ENCODE results near the gene FEZF2. TPM values are rescaled to one million over a fixed set of nuclear protein-coding genes. Genes with fewer than 3 reads are reported as not detected.

The FEZF2 gene
- total and polyA plus RNA-seq, 2 of the 13 experiments (the other 11 are each of a cell fraction or from before 2014, with no cell fraction given) = not detected

DNA sequence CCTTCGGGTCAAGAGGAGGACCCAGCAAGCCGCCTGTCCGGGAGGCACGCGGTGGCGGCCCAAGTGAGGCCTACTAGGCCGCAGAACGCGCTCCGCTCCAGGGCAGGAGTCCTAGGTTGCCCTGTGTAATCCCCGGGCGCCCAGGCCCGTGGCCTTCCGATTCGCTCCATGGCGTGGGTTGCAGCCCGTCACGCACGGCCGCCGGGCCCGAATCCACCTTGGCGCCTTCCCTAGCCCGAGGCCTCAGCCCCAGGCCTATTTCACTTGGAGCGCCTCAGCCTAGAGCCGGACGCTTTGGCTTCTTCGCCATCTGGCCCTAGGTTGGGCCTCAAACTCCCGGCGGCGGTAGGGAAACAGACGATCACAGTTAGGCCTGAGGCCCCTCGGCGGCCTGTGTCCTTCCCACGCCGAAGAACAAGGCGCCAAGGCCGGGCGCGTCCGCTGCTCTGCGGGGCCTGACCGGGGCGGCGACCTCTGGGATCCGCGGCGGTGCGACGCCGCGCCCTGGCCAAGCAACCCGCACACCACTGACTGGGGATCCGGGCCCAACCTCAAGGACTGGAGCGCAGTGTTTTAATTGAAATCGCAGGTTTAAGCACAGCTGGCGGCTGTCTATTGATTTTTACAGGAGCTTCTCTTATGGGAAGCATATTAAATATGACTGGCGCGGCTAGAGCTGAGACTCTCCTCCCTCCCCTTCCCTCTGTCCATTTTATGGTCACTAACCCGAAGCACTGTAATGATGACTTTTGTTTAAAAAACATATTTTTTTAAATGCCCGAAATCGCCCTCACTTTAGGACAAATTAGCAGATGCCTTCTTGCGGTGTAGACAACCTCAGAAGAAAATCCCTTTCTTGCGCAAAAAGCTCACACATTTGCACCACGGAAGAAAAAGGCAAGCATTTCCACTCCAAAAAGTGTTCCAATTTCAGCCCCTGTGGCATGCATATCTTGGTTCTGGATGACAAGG is 3.8 kb upstream of the FEZF2 start:
- POLR2A ChIA-PET = no interaction called here
- H4K20me1 ChIP-seq (ENCODE audit: insufficient read depth, low read length) = no peaks in the 10 kb centered on the region
- DNase-seq (ENCODE audit: low spot score) (no peak), FAIRE-seq (no peak), ATAC-seq (no peak)
- no peaks in the 10 kb centered on the region for H3K79me2 ChIP-seq (ENCODE audit: insufficient read depth, low read length)
- no peaks in the 10 kb centered on the region for H3K36me3 ChIP-seq (replicated peaks in 1 of 2; ENCODE audit: control insufficient read depth in 1 of 2, insufficient read depth in 2 of 2, low read length in 2 of 2)
- in situ Hi-C loops (cut with HindIII; ENCODE audit: extremely low pct_ligation_motif_present, low pct_unique_long_range_greater_than_20kb) = no loop called here
- intact Hi-C loops (cut with micrococcal nuclease; ENCODE audit: unreplicated experiment) = no loop called here
- peaks cover 4 to 61% of the 10 kb centered on the region in 2 experiments for H3K27me3 ChIP-seq (ENCODE audit: control insufficient read depth in 1 of 2, insufficient read depth in 2 of 2, low read length in 2 of 2)
- 61% methylated on average over 31 of the region's 65 CpGs for WGBS (ENCODE audit: low lambda C conversion rate)
- H2AFZ ChIP-seq (ENCODE audit: low read length) = no peak overlapping the region
- H3K9ac ChIP-seq (ENCODE audit: insufficient read depth, low read depth, low read length) = no peak overlapping the region
- H3K4me3 ChIP-seq (replicated peaks in 1 of 3; ENCODE audit: insufficient read depth in 1 of 3, low read depth in 2 of 3, low read length in 3 of 3) = no peak overlapping the region
- H3K4me1 ChIP-seq (ENCODE audit: insufficient read depth, low read length) = no peaks in the 10 kb centered on the region
- H3K27ac ChIP-seq (ENCODE audit: extremely low read length, insufficient read depth, low read length) = no peak overlapping the region
- CTCF ChIA-PET (ENCODE audit: low intra/inter-chr PET ratio, low total read pairs) = no interaction called here
- TF ChIP-seq, protein P1, sequence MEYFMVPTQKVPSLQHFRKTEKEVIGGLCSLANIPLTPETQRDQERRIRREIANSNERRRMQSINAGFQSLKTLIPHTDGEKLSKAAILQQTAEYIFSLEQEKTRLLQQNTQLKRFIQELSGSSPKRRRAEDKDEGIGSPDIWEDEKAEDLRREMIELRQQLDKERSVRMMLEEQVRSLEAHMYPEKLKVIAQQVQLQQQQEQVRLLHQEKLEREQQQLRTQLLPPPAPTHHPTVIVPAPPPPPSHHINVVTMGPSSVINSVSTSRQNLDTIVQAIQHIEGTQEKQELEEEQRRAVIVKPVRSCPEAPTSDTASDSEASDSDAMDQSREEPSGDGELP (IDR thresholded peaks at IDR 0.05; ENCODE audit: borderline replicate concordance, low read depth) = no peak
- TF ChIP-seq, protein P2, sequence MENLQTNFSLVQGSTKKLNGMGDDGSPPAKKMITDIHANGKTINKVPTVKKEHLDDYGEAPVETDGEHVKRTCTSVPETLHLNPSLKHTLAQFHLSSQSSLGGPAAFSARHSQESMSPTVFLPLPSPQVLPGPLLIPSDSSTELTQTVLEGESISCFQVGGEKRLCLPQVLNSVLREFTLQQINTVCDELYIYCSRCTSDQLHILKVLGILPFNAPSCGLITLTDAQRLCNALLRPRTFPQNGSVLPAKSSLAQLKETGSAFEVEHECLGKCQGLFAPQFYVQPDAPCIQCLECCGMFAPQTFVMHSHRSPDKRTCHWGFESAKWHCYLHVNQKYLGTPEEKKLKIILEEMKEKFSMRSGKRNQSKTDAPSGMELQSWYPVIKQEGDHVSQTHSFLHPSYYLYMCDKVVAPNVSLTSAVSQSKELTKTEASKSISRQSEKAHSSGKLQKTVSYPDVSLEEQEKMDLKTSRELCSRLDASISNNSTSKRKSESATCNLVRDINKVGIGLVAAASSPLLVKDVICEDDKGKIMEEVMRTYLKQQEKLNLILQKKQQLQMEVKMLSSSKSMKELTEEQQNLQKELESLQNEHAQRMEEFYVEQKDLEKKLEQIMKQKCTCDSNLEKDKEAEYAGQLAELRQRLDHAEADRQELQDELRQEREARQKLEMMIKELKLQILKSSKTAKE (CRISPR knock-in tag; IDR thresholded peaks at IDR 0.05; ENCODE audit: borderline replicate concordance) = no peak
- no peak for TF ChIP-seq ZNF432 (CRISPR knock-in tag; IDR thresholded peaks at IDR 0.05; ENCODE audit: borderline replicate concordance)
- TF ChIP-seq GLI4 (CRISPR knock-in tag; IDR thresholded peaks at IDR 0.05; ENCODE audit: borderline replicate concordance) = no peak
- no peak overlapping the region for H3K4me2 ChIP-seq (ENCODE audit: low read depth, low read length)
- no peaks in the 10 kb centered on the region for H3K9me3 ChIP-seq (ENCODE audit: low read length)
- BruUV-seq (replicated peaks) = no TSS peak
